Ramos (cell line): Measurements from ENCODE around the gene GMNN.

ENCODE experiments used
- in situ Hi-C: fragments of 300-500 bp; cut with MboI; formaldehyde crosslinking; loops from one replicate; pipeline ENCODE4 v1.14.3; 2022; ENCODE audit warnings: low sequenced_read_pairs; ENCODE audit not compliant: unreplicated experiment

Gene GMNN

DNA sequence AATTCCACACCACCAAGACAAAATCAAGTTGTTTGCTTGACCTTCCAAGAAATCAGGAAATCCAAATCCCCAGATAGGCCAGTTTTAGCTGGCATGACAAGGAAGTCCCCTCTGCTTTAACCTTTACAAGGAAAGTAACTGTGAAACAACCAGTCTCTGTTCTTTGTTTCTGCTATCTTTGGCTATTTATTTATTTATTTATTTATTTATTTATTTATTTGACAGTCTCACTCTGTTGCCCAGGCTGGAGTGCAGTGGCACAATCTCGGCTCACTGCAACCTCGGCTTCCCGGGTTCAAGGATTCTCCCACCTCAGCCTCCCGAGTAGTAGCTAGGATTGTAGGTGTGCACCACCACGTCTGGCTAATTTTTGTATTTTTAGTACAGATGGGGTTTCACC, 14.5 kb upstream of the GMNN start:
- in situ Hi-C loops = loop anchor here (10.0 kb wide), 1 partner anchor 175 kb away; no protein-coding TSS in a partner anchor

DNA sequence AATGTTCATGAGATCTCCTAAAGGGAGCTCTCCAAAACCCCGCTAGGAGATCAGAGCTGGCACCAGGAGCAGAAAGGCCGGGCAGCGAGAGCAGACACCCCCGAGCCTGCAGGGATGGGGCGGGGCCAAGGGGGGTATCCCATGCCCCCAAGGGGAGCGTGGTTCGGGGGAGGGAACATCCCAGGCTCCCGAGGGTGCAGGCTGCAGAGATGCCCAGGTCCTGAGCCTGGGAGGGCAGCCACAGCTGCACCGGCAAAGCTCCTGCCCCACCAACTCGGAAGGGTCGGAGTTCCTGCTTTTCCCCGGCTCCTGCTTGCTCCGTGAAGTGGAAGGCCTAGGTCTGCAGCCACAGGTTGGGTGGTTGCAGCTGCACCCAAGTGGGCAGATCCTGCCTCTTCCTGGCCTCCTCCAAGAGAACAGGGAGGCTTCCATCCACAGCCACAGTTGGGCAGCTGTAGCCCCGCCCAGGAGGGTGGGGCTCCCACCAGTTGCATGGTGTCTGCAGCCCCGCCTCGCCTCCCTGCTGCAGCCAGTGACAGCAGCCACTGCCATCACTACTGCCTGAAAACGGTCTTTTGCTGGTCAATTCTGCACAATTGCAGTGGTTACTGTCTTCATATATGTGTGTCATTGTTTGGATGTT, 13.4 kb upstream of the GMNN start:
- in situ Hi-C loops = loop anchor here (10.0 kb wide), 1 partner anchor 177 kb away; no protein-coding TSS in a partner anchor

GRCh38 chr6:24761851-24762250, 12.9 kb upstream of the GMNN start:
- in situ Hi-C loops = loop anchor here (10.0 kb wide), 1 partner anchor 177 kb away; no protein-coding TSS in a partner anchor

GRCh38 chr6:24763578-24763977, 11.2 kb upstream of the GMNN start:
- in situ Hi-C loops = loop anchor here (10.0 kb wide), 1 partner anchor 179 kb away; no protein-coding TSS in a partner anchor

GRCh38 chr6:24764833-24765828, 9.6 kb upstream of the GMNN start:
- in situ Hi-C loops = loop anchor here (10.0 kb wide), 1 partner anchor 180 kb away; no protein-coding TSS in a partner anchor

DNA sequence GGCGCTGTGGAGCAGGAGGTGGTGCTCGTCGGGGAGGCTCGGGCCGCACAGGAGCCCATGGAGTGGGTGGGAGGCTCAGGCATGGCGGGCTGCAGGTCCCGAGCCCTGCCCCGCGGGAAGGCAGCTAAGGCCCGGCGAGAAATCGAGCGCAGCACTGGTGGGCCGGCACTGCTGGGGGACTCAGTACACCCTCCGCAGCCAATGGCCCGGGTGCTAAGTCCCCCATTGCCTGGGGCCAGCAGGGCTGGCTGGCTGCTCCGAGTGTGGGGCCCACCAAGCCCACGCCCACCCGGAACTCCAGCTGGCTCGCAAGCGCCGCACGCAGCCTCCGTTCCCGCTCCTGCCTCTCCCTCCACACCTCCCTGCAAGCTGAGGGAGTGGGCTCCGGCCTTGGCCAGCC, 8.8 kb upstream of the GMNN start:
- in situ Hi-C loops = loop anchor here (10.0 kb wide), 1 partner anchor 181 kb away; no protein-coding TSS in a partner anchor

- in situ Hi-C loops = loop anchor here (10.0 kb wide), 1 partner anchor 182 kb away; no protein-coding TSS in a partner anchor
Measured at GRCh38 chr6:24766680-24767462, 7.9 kb upstream of the GMNN start.

DNA sequence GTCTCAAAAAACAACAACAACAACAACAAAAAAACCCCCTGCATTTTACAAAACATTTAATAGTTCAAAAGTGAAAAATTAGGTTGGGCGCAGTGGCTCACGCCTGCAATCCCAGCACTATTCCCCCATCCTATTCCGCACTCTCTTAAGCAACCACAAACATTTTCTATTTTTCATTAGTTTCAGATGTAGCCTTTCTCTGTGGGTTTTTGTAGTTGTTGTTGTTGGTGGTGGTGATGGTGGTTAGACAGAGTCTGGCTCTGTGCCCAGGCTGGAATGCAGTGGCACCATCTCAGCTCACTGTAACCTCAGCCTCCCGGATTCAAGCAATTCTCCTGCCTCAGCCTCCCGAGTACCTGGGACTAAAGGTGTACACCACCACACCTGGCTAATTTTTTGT, 6.4 kb upstream of the GMNN start:
- in situ Hi-C loops = loop anchor here (10.0 kb wide), 1 partner anchor 184 kb away; no protein-coding TSS in a partner anchor

DNA sequence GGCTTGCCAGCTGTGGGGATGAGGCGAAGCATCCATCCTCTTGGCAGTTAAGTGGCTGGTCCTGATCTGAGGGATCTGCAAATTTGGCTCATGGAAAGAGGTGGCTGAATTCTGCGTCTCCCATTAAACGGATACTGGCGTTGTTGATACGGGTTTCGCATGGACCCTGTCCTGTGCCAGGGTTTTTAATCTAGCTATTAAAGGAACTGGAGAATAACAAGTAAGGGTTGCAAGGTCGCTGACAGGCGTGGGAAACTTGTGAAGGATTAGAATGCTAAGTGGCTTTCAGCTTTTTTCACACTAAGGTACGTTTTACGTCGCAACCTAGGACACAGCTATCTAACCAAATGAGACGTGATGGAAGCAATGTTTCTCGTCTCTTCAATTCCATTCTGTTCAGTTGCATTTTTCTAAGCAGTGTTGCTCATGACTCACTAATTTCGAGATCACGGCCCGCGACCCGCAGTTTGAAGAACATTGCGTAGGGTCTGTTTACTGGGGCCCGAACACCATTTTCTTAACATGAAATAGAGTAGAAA, 852 bp downstream of the GMNN start:
- in situ Hi-C loops = no loop called here

- in situ Hi-C loops = no loop called here
Measured at GRCh38 chr6:24777227-24777626, 2.5 kb downstream of the GMNN start.

DNA sequence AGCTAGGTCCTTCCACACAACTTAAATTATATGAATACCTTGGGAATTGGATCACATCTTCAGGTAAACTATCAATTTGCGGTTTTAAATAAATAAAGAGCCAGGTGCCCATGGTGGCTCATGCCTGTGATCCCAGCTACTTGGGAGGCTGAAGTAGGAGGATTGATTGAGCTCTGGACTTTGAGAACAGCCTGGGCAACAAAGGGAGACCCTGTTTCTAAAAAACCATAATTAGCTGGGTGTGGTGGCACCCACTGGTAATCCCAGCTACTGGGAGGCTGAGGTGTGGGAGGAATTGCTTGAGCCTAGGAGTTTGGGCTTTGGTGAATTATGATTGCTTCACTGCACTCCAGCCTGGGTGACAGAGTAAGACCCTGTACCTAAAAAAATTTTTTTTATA, 3.4 kb downstream of the GMNN start:
- in situ Hi-C loops = no loop called here

GRCh38 chr6:24778878-24779277, 4.1 kb downstream of the GMNN start:
- in situ Hi-C loops = no loop called here

DNA sequence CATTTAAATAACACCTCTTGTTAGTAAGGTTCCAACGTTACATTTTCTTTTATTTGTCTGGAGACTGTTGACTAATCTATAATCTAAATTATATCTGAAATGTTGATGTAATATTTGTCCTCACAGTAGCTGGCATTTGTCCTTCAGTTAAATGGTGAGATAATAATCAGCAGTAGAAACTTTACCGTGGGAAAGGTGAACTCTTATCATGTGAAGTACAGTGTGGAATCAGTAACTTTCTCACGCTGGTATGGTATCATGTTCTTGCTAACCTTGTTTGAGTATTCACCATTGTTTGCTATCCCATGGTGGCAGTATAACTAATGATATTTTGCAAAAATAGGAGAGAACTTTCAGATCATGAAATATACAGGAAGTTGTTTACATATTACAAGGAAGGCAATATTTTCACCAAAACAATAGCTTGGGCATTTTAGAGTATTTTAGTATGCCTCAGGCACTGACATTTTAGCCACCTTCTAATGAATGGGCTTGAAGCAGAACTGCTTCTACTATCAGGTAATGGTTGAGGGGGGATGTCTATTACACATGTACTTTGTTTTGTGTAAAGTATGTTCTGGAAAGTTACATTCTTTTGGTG, 4.8 kb downstream of the GMNN start:
- in situ Hi-C loops = no loop called here

GRCh38 chr6:24780206-24780605, 5.5 kb downstream of the GMNN start:
- in situ Hi-C loops = no loop called here

GRCh38 chr6:24788031-24788665, 13.4 kb downstream of the GMNN start:
- in situ Hi-C loops = no loop called here

- in situ Hi-C loops = no loop called here
Measured at GRCh38 chr6:24795106-24795505, 20.4 kb downstream of the GMNN start.

GRCh38 chr6:24796616-24797290, 22.0 kb downstream of the GMNN start:
- in situ Hi-C loops = no loop called here

DNA sequence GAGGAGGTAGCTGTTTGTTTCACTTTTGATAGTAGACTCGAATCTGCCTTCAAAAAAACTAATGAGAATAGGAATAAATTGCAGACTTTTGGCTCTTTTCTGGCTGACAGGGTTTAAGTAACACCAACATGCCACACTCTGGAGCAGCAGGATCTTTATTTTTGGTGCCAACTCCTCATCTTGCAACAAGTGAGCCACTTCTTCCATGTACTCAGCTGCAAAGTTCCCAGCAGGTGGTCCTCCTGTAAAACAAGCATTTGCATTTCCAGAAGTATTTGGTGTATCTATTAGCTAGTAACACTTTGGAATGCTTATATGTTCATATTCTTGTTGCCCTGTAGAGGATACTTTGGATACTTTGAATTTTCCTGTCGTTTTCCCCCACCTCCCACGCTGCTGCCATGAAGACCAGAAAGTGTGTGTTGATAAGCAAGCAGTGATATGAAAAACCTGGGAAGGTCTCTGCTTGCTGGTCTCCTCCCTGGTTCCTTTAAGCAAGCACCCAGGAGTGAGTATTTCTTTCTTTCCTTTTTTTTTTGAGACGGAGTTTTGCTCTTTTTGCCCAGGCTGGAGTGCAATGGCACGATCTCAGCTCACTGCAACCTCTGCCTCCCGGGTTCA, 23.0 kb downstream of the GMNN start:
- in situ Hi-C loops = no loop called here
